Jurkat, Clone E6-1 (cell line): ENCODE results near the gene DSN1. TPM values are rescaled to one million over a fixed set of nuclear protein-coding genes. Genes with fewer than 3 reads are reported as not detected.
"Not testable (repeated sequence)": the region's sequence is repeated elsewhere in the genome, so short reads cannot be mapped to it uniquely, and the experiment has no call there.

Experiments
- DNase-seq: peaks from one replicate; pipeline ENCODE4 v3.0.0-alpha.2; 2011; ENCODE audit warnings: low read depth, low spot score
- H3K4me3 ChIP-seq: 2 replicates; pipeline ENCODE4 v1.5.1; 2011; ENCODE audit warnings: mild to moderate bottlenecking, low read length, control low read depth, moderate library complexity
- polyA plus RNA-seq: library from polyadenylated mRNA; unstranded; fragments of >200 nt; gene quantifications from one replicate; pipeline ENCODE4 v1.2.1, GENCODE V29; 2012; ENCODE audit warnings: missing spikeins; ENCODE audit not compliant: insufficient read length, insufficient read depth

The DSN1 gene
- polyA plus RNA-seq = 39.9 TPM

- peak; percentile 84 for DNase-seq
- H3K4me3 ChIP-seq = peak within 1 kb of the TSS; percentile 87
Measured at GRCh38 chr20:36773597-36774390, at the start of gene DSN1. DSN1 (minus strand) TSS chr20:36773763; CDS start chr20:36771458, 2,305 bp downstream.

- no peak overlapping the region for H3K4me3 ChIP-seq
- no peak for DNase-seq
Measured at GRCh38 chr20:36823121-36823520, 49.6 kb upstream of the DSN1 start.

DNA sequence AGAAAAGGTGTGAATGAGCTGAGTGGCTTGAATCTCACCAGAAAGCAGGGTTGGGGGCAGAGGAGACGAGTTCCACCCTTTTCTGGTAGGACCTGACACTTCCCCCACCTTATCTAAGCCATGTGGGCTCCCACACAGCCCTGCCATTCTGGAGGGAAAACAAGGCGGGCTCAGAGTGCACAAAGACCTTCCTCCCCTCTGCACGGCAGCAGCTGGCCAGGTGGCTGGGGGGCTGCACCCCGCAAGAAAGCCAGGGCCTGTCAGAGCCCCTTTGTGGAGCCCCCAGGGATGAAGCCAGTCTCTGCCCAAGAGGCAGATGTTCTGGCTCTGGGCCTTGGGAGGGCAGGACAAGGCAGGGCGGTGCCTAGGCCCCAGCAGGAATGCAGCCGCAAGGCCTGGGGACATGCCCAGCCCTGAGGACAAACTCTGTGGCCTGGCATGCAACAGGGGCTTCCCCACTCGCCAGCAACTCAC lies 48.4 kb upstream of the DSN1 start:
- H3K4me3 ChIP-seq = no peak overlapping the region
- DNase-seq = no peak

- no peak for DNase-seq
- H3K4me3 ChIP-seq = no peak overlapping the region
Measured at GRCh38 chr20:36820928-36821327, 47.4 kb upstream of the DSN1 start.

DNA sequence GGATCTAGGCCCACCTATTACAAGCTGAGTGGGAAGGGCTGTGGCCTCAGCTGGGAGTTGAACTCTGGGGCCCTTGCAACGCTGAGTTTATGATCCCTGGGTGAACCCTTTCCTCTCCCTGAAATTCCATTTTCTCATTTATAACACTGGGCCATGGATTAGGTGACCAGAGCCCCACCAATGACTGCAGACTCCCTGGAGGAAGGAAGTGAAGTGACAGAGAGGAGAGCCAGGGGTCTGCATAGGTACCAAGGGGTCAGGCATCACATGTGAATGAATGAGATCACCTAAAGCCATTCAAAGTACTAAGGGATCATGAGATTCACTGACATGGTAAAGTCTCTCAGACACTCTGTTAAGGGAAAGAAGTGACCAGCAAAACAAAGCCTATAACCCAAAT lies 46.5 kb upstream of the DSN1 start:
- H3K4me3 ChIP-seq = no peak overlapping the region
- no peak for DNase-seq

DNA sequence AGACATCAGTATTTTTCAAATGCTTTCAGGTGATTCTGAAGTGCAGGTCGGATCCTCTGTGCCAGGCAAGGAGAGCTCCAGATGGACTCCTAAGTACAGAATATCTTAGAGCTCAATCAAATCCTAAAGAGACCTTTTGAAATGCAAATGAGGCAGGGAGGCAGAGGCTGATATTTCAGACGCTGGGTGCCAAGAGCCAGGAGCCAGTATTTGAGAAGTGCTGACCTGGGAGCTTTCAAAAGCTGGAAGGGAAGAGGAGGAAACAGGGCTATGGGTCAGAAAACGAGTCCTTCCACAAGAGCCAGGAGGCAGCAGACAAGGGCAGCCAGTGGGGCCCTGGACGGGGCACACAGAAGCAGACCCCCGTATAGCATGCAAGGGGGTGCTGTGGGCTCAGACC lies 46.1 kb upstream of the DSN1 start:
- H3K4me3 ChIP-seq = no peak overlapping the region

DNA sequence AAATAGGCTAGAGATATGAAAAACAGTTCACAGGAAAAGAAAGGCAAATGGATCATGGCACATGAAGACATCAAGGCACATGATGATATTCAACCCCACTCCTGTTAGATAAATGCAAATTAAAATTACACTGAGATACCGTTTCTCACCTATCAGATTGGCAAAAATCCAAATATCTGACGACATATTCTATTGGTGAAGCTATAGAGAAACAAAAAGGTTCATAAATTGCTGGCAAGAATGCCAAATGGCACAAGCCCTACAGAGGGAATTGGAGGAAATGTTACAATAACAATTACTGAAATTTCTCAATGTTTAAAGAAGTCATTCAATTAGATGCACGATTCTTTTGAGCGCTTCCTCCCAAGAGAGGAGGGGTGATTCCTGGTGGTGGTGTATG lies 45.3 kb upstream of the DSN1 start:
- no peak overlapping the region for H3K4me3 ChIP-seq
- no peak for DNase-seq

More for the DNA sequence above, 46.1 kb upstream of the DSN1 start:
- no peak for DNase-seq

DNA sequence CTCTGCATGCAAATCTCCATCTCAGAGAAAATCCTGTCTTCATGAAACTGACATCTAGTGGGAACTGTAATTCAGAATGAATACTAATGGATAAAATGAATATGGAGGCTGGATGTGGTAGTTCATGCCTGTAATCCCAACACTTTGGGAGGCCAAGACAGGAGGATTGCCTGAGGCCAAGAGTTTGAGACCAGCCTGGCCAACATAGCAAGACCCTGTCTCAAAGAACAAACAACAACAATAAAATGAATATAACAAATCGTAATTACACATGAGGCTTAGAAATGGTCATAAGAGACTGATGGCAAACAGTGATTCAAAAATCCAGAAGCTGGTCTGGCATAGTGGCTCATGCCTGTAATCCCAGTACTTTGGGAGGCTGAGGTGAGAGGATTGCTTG lies 44.6 kb upstream of the DSN1 start:
- no peak overlapping the region for H3K4me3 ChIP-seq
- no peak for DNase-seq

DNA sequence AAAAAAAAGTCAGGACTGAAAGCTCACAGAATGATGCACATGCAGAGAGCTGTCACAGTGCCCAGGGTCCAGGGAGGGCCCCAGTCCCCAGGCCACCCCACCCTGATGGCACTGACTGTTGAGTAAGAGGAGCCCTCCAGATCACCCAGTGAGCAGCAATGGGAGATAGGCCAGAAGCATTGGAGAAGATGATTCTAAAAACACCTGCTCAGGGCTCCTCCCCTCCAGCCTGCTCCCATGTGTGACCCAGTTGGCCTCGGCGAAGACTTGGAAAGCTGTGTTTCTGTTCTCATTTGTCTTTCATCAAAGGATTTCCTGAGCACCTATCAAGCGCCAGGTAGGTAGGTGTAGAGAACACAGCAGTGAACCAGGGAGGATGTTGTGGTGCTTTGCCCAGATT lies 43.9 kb upstream of the DSN1 start:
- no peak for DNase-seq
- no peak overlapping the region for H3K4me3 ChIP-seq

- DNase-seq = no peak
- H3K4me3 ChIP-seq = no peak overlapping the region
Measured at GRCh38 chr20:36815454-36816091, 42.0 kb upstream of the DSN1 start.

GRCh38 chr20:36812594-36813463 lies 39.3 kb upstream of the DSN1 start:
- H3K4me3 ChIP-seq = no peak overlapping the region

GRCh38 chr20:36808317-36809257 lies 35.0 kb upstream of the DSN1 start:
- H3K4me3 ChIP-seq = no peak overlapping the region
- peak; percentile 41 for DNase-seq

More at GRCh38 chr20:36812594-36813463, 39.3 kb upstream of the DSN1 start:
- no peak for DNase-seq

- no peak for DNase-seq
- H3K4me3 ChIP-seq = no peak overlapping the region
Measured at GRCh38 chr20:36806049-36806448, 32.5 kb upstream of the DSN1 start.

DNA sequence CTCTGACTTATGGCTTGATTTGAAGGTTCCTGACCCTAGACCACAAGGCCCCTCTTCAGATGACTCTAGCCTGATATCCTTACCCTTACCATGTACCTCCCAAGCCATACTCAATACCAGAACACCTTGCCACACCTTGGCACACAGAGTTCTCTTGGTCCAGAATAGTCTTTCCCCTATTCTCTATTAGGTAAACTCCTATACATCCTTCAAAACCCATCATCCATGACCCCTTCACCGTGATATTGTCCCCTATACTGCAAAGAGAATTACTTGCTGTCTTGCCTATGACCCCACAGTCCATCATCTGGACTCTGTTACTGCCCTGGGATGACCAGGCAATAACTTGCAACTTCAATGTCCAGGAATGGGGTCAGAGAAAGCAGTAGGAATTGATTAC lies 31.8 kb upstream of the DSN1 start:
- DNase-seq = no peak
- no peak overlapping the region for H3K4me3 ChIP-seq

DNA sequence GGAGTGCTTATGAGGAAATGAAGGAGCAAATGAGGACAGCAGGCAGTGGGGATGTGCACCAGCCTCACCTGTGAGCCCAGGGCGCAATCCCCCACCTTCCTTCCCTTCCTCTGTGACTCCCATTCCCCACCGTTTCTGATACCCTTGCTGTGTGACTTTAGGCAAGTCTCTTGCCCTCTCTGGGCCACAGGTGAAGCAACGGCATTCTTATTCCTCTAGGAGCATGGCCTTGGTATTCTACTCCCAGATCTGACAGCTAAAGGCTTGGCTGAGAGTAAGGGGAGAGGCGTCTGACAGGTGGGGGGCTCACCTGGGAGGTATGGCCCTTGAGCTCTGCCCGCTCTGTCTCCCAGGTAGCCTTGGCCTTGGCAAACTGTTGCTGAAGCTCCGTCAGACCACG lies 30.9 kb upstream of the DSN1 start:
- H3K4me3 ChIP-seq = no peak overlapping the region
- no peak for DNase-seq

DNA sequence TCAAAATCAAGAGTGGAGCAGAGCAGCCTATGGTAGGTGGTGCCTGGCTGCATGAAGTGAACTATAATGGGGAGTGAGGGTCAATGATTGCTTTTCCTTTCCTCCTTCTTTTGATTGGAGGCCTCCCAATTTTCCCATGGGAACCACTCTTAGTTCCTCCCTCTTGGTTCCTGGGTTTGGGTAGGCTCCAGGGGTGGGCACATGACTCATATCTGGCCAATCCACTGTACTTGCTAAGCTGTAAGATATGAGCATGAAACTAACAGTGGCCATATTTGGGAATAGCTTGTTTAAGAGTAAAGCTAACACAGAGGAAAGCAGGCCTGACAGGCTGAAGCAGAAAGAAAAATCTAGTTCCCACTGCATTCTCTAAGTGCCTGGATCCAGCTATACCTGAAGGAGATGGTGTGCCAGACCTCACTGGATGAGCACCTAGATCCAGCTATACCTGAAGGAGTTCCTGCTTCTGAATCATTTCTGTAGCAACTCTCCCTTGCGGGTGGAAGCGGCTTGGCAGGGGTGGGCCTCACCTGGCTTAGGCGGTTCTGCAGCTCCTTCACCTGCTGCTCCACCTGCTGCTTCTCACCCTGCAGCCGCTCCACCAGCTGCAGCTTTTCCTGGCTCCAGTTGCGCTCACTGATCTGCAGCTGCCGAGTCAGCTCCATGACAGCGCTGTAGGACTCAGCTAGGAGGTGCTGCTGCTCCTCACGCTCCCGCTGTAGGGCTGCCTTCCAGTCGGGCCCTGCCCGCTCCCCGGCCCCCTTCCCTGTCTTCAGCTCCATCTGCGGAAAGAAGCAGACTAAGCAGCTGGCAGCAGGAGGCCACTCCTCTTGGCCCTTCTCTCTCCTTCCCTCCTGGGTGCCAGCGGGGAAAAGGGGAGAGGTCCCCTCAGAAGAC lies 29.0 kb upstream of the DSN1 start:
- no peak for DNase-seq
- no peak overlapping the region for H3K4me3 ChIP-seq

DNA sequence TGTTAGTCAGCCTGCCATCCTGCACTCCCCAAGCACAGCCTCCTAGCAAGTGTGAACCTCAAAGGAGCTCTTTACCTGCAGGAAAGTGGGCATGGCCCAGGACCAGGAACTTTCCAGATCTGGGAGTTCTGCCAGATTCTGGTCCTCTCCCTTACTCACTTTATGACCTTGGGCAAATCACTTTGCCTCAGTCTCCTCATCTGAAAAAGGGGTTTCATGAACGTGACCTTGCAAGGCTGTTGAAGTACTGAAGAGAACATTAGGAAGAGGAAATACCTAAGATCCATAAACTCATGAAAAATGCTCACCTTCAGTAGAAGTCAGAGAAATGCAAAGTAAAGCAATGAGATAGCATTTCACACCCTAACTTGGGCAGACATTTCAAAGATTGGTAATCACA lies 26.8 kb upstream of the DSN1 start:
- no peak overlapping the region for H3K4me3 ChIP-seq
- no peak for DNase-seq

GRCh38 chr20:36799313-36799712 lies 25.8 kb upstream of the DSN1 start:
- DNase-seq, H3K4me3 ChIP-seq: not testable (repeated sequence)
